ENCODE results near the gene AUTS2. TPM values are rescaled to one million over a fixed set of nuclear protein-coding genes. Genes with fewer than 3 reads are reported as not detected.
A peak's percentile ranks its signal among the peaks of the same experiment; 100 is the strongest.

AUTS2 gene
- total RNA-seq, 1 experiment from 2014 or later, result 50.0 TPM

- Mint-ChIP-seq H3K4me3 (no peak overlapping the region), H3K27me3 (ENCODE audit: low read depth) (no peaks in the 10 kb centered on the region), H3K36me3 (no peaks in the 10 kb centered on the region), H3K27ac (no peak overlapping the region), H3K4me1 (peaks cover 30% of the 10 kb centered on the region), H3K9me3 (no peaks in the 10 kb centered on the region)
- POLR2A ChIA-PET, result no interaction called here
- ATAC-seq, result no peak
- DNase-seq (ENCODE audit: low spot score), result no peak
- TF ChIP-seq ZNF423 (CRISPR knock-in tag; IDR thresholded peaks at IDR 0.05), result peak; percentile 42; the same call in 1 of the 2 replicates
- no peak for TF ChIP-seq TEAD4 (CRISPR knock-in tag; IDR thresholded peaks at IDR 0.05)
- CTCF ChIA-PET, result no interaction called here
These were observed 821.5 kb downstream of the AUTS2 start for GRCh38 chr7:70419526-70420380.

GRCh38 chr7:70420381-70420662, 822.0 kb downstream of the AUTS2 start:
- CTCF ChIA-PET, result no interaction called here
- H3K4me1 Mint-ChIP-seq, result peaks cover 30% of the 10 kb centered on the region
- POLR2A ChIA-PET, result no interaction called here

GRCh38 chr7:70421319-70421718, 823.0 kb downstream of the AUTS2 start:
- POLR2A ChIA-PET, result no interaction called here
- H3K4me3 Mint-ChIP-seq, result no peak overlapping the region
- DNase-seq (ENCODE audit: low spot score) (no peak), ATAC-seq (no peak)
- no peaks in the 10 kb centered on the region; the same call in 1 of the 2 replicates for H3K27me3 Mint-ChIP-seq (ENCODE audit: low read depth)
- H3K4me1 Mint-ChIP-seq, result peaks cover 29% of the 10 kb centered on the region
- H3K9me3 Mint-ChIP-seq, result no peaks in the 10 kb centered on the region
- CTCF ChIA-PET, result no interaction called here
- no peaks in the 10 kb centered on the region for H3K36me3 Mint-ChIP-seq
- H3K27ac Mint-ChIP-seq, result no peak overlapping the region
- no peak for TF ChIP-seq FOXP4 (CRISPR knock-in tag; IDR thresholded peaks at IDR 0.05)
- no peak for TF ChIP-seq MAX (CRISPR knock-in tag; IDR thresholded peaks at IDR 0.05)

More at GRCh38 chr7:70420381-70420662, 822.0 kb downstream of the AUTS2 start:
- H3K36me3 Mint-ChIP-seq, result no peaks in the 10 kb centered on the region
- TF ChIP-seq PRRX2 (CRISPR knock-in tag; IDR thresholded peaks at IDR 0.05), result no peak
- no peak for TF ChIP-seq TCF7 (CRISPR knock-in tag; IDR thresholded peaks at IDR 0.05; ENCODE audit: low read depth)
- TF ChIP-seq CBFB (CRISPR knock-in tag; IDR thresholded peaks at IDR 0.05; ENCODE audit: low read depth), result no peak
- no peak for TF ChIP-seq FOXP1 (CRISPR knock-in tag; IDR thresholded peaks at IDR 0.05; ENCODE audit: borderline replicate concordance)
- no peak for TF ChIP-seq FOXJ3 (CRISPR knock-in tag; IDR thresholded peaks at IDR 0.05; ENCODE audit: borderline replicate concordance)
- no peak for TF ChIP-seq MLX (CRISPR knock-in tag; IDR thresholded peaks at IDR 0.05)
- TF ChIP-seq ZBTB43 (CRISPR knock-in tag; IDR thresholded peaks at IDR 0.05), result no peak
- no peak for TF ChIP-seq PREB (CRISPR knock-in tag; IDR thresholded peaks at IDR 0.05; ENCODE audit: borderline replicate concordance)
- DNase-seq (ENCODE audit: low spot score), result no peak
- H3K27me3 Mint-ChIP-seq (ENCODE audit: low read depth), result no peaks in the 10 kb centered on the region; the same call in 1 of the 2 replicates
- no peak overlapping the region for H3K27ac Mint-ChIP-seq
- no peaks in the 10 kb centered on the region for H3K9me3 Mint-ChIP-seq
- H3K4me3 Mint-ChIP-seq, result no peak overlapping the region
- ATAC-seq, result no peak

GRCh38 chr7:70426249-70426880, 828.1 kb downstream of the AUTS2 start:
- Mint-ChIP-seq H3K9me3 (no peaks in the 10 kb centered on the region), H3K4me3 (no peak overlapping the region), H3K36me3 (no peaks in the 10 kb centered on the region), H3K27ac (no peak overlapping the region), H3K27me3 (ENCODE audit: low read depth) (no peaks in the 10 kb centered on the region; the same call in 1 of the 2 replicates), H3K4me1 (peaks cover 2% of the 10 kb centered on the region)
- CTCF ChIA-PET, result no interaction called here
- DNase-seq (ENCODE audit: low spot score) (no peak), ATAC-seq (no peak)
- no peak for TF ChIP-seq ATF2 (CRISPR knock-in tag; IDR thresholded peaks at IDR 0.05; ENCODE audit: borderline replicate concordance, low read depth)
- POLR2A ChIA-PET, result no interaction called here
